ENCODE results near the gene SNX12.
A peak's percentile ranks its signal among the peaks of the same experiment; 100 is the strongest.

The SNX12 gene

DNA sequence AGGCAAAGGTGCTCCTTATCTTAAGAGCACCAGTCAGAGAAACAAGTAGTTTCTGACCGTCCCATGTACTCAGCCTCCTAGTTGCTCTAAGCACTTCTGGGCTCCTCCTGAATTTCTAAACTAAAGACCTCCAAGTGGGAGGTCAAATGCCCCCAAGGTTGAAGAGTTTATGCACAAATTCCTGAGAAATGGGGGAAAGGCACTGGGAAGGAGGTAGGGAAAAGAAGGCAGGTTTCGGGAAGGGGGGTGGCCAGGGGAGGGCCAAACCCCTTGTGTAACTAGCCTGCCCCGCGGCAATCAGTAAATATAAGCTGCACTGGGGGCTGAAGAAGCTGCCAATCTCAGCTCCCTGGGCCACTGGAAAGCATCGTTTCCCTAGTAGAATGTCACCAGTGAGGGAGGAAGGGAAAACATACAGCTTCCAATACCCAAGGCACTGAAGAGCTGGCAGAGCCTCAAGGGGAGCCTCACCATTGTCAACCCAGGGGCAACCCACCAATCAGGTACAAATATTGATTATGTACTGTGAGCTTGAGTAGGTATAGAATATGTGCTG is 30.9 kb upstream of the SNX12 start:
- Mint-ChIP-seq H3K9me3 (no peaks in the 10 kb centered on the region), H3K4me3 (no peak overlapping the region), H3K36me3 (no peaks in the 10 kb centered on the region), H3K27ac (no peak overlapping the region), H3K4me1 (peaks cover 69% of the 10 kb centered on the region), H3K27me3 (no peaks in the 10 kb centered on the region)

DNA sequence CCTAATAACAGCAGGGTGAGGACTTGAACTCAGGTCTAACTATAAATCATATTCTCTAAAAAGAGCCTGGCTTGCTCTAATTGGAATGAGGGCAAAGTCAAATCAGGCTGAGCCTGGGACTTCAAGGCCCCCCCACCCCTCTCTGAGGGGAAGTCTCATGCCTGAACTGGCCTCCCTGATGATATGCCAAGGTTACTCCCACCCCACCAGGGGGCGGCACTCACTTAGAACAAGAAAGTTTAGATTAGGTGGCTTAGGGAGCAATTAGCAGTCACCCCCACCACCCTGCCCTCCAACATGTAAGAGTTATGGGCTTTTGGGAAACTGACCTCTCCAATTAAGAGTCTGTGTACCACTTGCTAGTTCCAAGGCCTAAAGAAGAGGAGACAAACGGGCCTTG is 30.2 kb upstream of the SNX12 start:
- peak overlapping the region; percentile 65 for H3K27ac Mint-ChIP-seq
- H3K27me3 Mint-ChIP-seq: no peaks in the 10 kb centered on the region
- H3K36me3 Mint-ChIP-seq: no peaks in the 10 kb centered on the region
- H3K4me1 Mint-ChIP-seq: peaks cover 62% of the 10 kb centered on the region
- H3K4me3 Mint-ChIP-seq: peak overlapping the region; percentile 36
- H3K9me3 Mint-ChIP-seq: no peaks in the 10 kb centered on the region

DNA sequence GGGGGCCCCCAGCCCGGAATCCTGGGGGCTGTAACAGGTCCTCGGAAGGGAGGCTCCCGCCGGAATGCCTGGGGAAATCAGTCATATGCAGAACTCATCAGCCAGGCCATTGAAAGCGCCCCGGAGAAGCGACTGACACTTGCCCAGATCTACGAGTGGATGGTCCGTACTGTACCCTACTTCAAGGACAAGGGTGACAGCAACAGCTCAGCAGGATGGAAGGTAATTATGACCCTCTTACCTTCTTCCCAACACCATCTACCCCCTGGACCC is 28.6 kb upstream of the SNX12 start:
- Mint-ChIP-seq H3K36me3 (no peaks in the 10 kb centered on the region), H3K27me3 (no peaks in the 10 kb centered on the region), H3K27ac (no peak overlapping the region), H3K4me1 (peaks cover 46% of the 10 kb centered on the region), H3K9me3 (no peaks in the 10 kb centered on the region), H3K4me3 (peak overlapping the region; percentile 93)

DNA sequence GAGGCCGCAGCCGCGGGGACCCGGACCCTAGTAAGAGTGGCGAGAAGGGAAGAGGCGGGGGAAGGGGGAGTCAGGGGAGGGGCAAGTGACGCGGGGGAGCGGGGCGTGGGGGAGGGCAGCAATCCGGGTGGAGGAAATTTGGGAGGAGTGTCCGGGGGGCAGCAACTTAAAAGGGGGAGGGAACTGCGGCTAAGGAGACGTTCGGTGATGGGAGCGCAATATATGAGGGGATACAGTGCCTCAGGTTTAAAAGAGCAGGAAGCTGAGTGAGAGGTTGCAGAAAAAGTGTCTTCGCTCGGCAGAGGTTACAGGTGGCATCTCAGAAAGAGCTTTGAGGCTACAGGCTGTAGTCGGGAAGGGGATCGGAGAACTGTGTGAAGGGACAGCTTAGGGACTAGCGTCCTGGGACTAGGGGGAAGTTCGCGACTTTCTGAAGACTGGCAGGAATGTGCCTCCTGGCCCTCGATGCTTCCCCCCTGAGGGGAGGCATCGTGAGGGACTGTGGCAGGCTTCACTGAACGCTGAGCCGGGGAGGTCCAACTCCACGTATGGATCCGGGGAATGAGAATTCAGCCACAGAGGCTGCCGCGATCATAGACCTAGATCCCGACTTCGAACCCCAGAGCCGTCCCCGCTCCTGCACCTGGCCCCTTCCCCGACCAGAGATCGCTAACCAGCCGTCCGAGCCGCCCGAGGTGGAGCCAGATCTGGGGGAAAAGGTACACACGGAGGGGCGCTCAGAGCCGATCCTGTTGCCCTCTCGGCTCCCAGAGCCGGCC is 28.0 kb upstream of the SNX12 start:
- Mint-ChIP-seq H3K27ac (peak overlapping the region; percentile 74), H3K36me3 (no peaks in the 10 kb centered on the region), H3K4me3 (peak overlapping the region; percentile 93), H3K9me3 (no peaks in the 10 kb centered on the region), H3K4me1 (peaks cover 40% of the 10 kb centered on the region), H3K27me3 (no peaks in the 10 kb centered on the region)

DNA sequence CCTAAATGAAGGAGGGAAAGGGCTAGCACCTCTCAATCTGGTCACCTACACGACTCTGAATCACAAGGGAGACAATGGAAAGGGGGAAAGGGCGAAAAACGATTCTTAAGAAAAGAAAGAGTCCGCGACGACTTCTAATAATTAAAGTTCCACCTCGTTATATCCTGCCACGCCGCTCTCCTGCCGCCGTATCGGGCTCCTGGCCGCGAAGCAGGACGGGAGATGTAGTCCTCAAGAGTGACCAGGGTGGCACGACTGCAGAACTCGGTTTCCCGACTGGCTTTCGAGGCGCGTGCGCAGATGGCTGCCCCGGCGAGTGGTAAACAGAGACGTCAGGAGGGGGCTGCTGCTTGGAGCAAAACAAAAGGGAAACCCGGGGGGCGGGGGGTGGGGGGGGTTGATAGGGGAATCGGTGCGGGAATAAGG is 27.4 kb upstream of the SNX12 start, which contains the start of gene FOXO4:
TSS of gene FOXO4 (plus strand) at position 297 of the 426 bp plus-strand sequence. CDS start 678 bp downstream, outside the sequence.
- no peaks in the 10 kb centered on the region for H3K36me3 Mint-ChIP-seq
- H3K27ac Mint-ChIP-seq: peak within 1 kb of the TSS; percentile 87
- H3K4me1 Mint-ChIP-seq: peaks cover 34% of the 10 kb centered on the region
- no peaks in the 10 kb centered on the region for H3K27me3 Mint-ChIP-seq
- peak within 1 kb of the TSS; percentile 93 for H3K4me3 Mint-ChIP-seq
- no peaks in the 10 kb centered on the region for H3K9me3 Mint-ChIP-seq

DNA sequence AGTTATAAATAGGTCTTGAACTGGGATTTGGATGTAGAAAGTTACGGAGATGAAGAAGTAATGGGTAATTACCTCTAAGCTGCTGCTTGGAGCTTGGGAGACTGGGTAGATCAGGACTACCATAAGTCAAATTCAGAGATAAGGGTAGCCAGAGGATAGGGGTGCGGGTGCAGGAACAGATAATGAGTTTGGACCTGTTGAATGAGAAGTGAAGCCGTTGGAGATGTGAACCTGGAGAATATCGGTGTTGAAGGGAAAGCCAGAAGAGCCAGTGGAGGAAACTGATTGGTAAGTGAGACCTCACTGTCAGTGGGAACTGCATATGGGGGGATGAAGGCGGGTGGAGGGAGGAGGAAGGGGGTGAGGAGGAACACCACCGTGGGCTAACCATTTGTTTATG is 26.9 kb upstream of the SNX12 start:
- H3K27ac Mint-ChIP-seq: peak overlapping the region; percentile 36
- H3K36me3 Mint-ChIP-seq: no peaks in the 10 kb centered on the region
- H3K27me3 Mint-ChIP-seq: no peaks in the 10 kb centered on the region
- peak overlapping the region; percentile 93 for H3K4me3 Mint-ChIP-seq
- H3K4me1 Mint-ChIP-seq: peaks cover 32% of the 10 kb centered on the region
- no peaks in the 10 kb centered on the region for H3K9me3 Mint-ChIP-seq

DNA sequence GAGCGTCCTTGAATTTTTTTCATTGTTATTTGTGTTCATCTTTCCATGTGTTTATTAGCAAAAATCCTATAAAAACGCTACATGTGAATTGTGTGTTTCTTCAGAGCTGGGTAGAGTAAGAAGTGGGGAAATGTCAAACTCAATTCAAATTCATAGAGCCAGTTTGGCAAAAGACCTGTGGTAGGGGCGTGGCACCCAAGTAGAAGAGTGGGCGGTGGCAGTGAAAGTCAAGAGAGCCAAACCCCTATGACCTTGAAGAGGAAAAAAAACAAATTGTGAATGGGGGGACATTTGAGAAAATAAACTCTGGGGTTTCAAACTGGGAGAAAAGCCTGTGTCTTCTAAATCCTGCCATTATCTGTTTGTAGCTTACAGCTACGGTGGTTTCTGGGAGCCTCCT is 23.1 kb upstream of the SNX12 start:
- H3K27ac Mint-ChIP-seq: no peak overlapping the region
- H3K4me3 Mint-ChIP-seq: no peak overlapping the region
- H3K4me1 Mint-ChIP-seq: peaks cover 8% of the 10 kb centered on the region
- no peaks in the 10 kb centered on the region for H3K27me3 Mint-ChIP-seq
- H3K36me3 Mint-ChIP-seq: no peaks in the 10 kb centered on the region
- no peaks in the 10 kb centered on the region for H3K9me3 Mint-ChIP-seq

DNA sequence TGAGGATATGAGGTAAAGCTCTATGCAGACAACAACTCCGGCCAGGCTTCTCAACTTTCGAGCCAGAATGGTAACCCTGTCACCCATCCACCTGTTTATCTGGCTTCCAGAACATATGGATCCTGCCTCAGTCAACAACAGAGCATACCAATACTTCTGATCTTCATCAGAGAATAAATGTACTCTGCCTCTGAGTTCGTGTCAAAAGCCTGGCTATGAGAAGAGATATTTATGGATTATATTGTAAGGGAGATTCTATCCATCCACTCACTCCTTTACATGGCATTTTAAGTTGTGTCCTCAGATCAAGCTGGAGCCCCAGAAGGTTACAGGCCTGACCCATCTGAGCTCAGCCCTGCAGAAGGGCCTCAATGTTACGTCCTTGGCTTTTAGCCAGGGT is 17.8 kb upstream of the SNX12 start:
- Mint-ChIP-seq H3K36me3 (no peaks in the 10 kb centered on the region), H3K27ac (no peak overlapping the region)

DNA sequence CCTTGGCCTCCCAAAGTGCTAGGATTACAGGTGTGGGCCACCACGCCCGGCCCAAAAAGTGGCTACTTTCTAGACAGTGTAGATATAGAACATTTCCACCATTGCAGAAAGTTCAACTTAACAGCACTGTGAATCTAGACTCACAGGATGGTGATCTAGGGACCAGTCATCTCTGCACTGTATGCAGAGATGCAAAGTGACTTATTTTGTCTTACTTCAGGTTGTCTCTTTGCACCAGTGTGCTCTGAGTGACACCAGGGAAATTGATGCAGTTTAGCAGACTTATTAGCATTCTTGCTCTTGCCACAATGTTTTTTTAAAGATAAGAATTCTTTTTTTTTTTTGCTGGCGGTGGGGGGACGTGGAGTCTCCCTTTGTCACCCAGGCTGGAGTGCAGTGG is 14.7 kb upstream of the SNX12 start:
- H3K27ac Mint-ChIP-seq: no peak overlapping the region
- H3K36me3 Mint-ChIP-seq: no peaks in the 10 kb centered on the region
- no peaks in the 10 kb centered on the region for H3K27me3 Mint-ChIP-seq
- no peaks in the 10 kb centered on the region for H3K9me3 Mint-ChIP-seq
- H3K4me1 Mint-ChIP-seq: peaks cover 11% of the 10 kb centered on the region
- no peak overlapping the region for H3K4me3 Mint-ChIP-seq

More for the DNA sequence above, 17.8 kb upstream of the SNX12 start:
- H3K4me3 Mint-ChIP-seq: no peak overlapping the region
- H3K27me3 Mint-ChIP-seq: no peaks in the 10 kb centered on the region
- no peaks in the 10 kb centered on the region for H3K9me3 Mint-ChIP-seq
- H3K4me1 Mint-ChIP-seq: peaks cover 11% of the 10 kb centered on the region

DNA sequence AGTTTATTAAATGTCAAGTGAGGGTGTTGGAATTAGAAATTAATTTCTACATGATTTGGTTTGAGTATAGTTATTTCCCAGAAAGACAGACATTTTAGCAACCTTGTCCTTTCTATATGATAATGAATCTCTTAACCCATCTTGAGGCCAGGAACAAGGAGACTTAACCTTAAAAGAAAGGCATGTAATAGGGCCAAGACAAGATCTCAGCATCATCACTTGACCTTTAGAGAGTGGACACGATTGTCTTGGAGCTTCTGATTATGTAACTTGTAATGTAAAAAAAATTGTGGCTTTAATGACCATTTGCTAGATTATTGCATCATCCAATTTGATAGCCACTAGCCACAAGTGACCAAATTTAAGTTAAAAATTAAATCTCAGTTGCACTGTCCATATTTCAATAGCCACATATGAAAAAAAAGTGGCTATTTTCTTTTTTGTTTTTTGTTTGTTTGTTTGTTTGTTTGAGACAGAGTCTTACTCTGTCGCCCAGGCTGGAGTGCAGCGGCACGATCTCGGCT is 14.1 kb upstream of the SNX12 start:
- no peaks in the 10 kb centered on the region for H3K36me3 Mint-ChIP-seq
- H3K4me3 Mint-ChIP-seq: no peak overlapping the region
- H3K4me1 Mint-ChIP-seq: peaks cover 11% of the 10 kb centered on the region
- no peaks in the 10 kb centered on the region for H3K9me3 Mint-ChIP-seq
- no peaks in the 10 kb centered on the region for H3K27me3 Mint-ChIP-seq
- H3K27ac Mint-ChIP-seq: no peak overlapping the region

DNA sequence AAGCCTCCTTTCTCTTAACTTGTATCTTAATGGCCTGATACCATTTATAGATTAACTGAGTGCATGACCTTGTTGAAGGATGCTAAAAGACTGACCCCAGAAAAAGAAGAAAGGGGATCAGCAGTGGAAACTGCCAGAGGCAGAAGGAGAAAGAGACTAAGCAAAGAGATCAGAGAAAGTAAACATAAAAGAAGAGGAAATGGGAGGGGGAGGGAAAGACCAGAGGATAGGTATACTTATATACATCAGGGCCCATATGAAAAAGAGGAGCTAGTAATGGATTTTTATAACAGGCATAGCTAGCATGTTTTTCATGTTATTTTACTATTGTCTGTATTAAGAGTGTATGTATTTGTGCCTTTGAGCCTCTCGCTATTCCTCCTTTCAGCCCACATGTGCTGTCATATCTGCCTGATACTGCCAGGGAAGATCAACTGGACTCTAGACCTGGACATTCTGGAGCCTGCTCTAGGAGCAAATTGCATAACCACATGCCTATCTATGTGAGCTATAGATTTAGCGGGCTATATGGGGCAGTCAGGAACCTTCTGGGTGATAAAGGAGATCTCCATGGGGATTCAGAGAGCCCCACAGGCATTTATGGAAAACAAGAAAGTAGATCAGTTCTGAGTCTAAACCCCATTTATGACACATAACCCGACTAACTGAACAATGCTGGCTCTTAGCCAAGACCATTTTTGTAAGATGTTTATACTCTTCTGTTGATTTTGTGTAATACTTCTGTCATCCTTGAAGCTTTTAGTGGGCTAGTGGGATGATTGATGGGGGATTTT is 13.4 kb upstream of the SNX12 start:
- H3K36me3 Mint-ChIP-seq: no peaks in the 10 kb centered on the region
- no peak overlapping the region for H3K4me3 Mint-ChIP-seq
- H3K27me3 Mint-ChIP-seq: no peaks in the 10 kb centered on the region
- H3K4me1 Mint-ChIP-seq: peaks cover 11% of the 10 kb centered on the region
- H3K9me3 Mint-ChIP-seq: no peaks in the 10 kb centered on the region
- H3K27ac Mint-ChIP-seq: no peak overlapping the region

DNA sequence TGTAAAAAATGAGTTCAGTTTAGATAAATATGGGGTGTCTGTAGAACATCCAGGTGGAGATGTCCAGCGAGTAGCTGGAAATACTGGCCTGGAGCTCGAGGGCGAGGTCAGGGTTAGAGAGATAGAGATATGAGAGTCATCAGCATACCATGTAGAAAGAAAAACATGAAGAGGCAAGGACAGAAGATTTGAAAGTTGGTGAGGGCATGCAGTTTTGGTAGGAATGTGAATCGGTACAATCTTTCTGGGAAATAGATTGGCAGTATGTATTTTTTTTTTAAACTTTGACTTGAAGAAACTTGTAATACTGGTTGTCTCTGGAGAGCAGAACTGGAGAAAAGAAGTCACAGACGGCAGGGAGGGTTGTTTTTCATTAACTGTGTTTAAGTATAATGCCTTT is 2.4 kb upstream of the SNX12 start:
- Mint-ChIP-seq H3K4me1 (peaks cover 6% of the 10 kb centered on the region), H3K9me3 (no peaks in the 10 kb centered on the region), H3K27ac (no peak overlapping the region), H3K36me3 (no peaks in the 10 kb centered on the region), H3K27me3 (no peaks in the 10 kb centered on the region), H3K4me3 (no peak overlapping the region)

DNA sequence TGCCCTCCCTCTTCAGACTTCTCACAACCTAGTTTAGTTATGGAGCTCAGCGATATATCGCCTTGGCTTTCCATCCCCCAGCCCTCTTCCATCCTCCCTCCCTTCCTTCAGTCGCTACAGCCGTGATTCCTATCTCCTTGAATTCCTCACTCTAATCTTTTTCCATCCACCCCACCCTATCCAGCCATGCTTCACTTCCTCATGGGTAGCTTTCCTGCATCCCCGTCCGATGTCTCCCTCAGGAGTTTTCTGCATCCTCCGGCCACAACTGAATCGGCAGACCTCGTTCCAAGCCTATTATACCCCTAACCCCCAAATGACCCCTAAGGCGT is 456 bp downstream of the SNX12 start:
- peak overlapping the region; percentile 94 for H3K4me3 Mint-ChIP-seq

DNA sequence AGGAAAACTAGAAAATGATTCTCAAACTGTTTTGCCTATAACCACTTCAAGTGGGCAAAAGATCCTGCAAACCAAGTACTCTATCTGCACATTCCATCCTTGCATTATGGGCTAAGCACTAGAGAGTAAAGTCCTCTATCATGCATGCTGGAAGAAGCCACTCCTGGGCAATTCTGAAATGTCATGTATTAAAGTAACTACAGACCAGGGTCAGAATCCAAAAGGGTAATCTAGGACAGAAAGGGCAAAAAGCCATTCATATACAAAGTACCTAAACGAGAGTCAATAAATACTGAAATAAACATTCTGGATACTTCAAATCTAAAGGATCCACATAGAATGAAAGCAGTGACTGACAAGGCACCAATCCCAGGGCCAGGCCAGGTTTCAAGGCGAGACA is 1.0 kb downstream of the SNX12 start:
- H3K4me1 Mint-ChIP-seq: peaks cover 14% of the 10 kb centered on the region
- no peaks in the 10 kb centered on the region for H3K27me3 Mint-ChIP-seq
- peak overlapping the region; percentile 94 for H3K4me3 Mint-ChIP-seq
- H3K9me3 Mint-ChIP-seq: no peaks in the 10 kb centered on the region
- H3K36me3 Mint-ChIP-seq: peaks cover 6% of the 10 kb centered on the region
- H3K27ac Mint-ChIP-seq: peak overlapping the region; percentile 15

More for the DNA sequence above, 456 bp downstream of the SNX12 start:
- Mint-ChIP-seq H3K27me3 (no peaks in the 10 kb centered on the region), H3K36me3 (peaks cover 4% of the 10 kb centered on the region), H3K27ac (peak overlapping the region; percentile 92), H3K9me3 (no peaks in the 10 kb centered on the region), H3K4me1 (peaks cover 14% of the 10 kb centered on the region)

DNA sequence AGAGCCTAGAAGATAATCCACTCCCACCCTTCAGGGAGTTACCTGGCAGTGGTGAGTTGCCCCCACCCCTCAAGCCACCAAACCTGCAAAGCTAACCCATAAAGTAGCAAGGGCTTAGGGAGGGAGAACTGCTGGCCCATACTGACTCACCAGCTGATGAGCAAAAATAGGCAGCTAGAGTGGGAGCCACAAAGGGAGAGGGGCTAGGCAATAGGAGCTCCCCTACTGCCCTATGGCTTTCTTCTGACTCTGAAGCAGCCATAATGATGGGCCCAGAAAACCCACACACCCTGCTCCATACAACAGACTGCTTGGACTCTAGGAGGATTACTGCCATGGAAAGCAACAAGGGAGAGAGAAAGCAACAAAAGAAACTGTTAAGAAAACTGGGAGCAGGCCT is 8.0 kb downstream of the SNX12 start:
- Mint-ChIP-seq H3K36me3 (peaks cover 13% of the 10 kb centered on the region), H3K4me3 (no peak overlapping the region), H3K27ac (peak overlapping the region; percentile 30), H3K27me3 (no peaks in the 10 kb centered on the region), H3K4me1 (peaks cover 45% of the 10 kb centered on the region), H3K9me3 (no peaks in the 10 kb centered on the region)

Measured in activated naive CD4-positive, alpha-beta T cell treated with anti-CD3 and anti-CD28 coated beads, Interleukin-2, amount 50 U/mL, for 24 hours (primary cell).